A673 (cell line): ENCODE measurements around the gene CDC23. TPM values are rescaled to one million over a fixed set of nuclear protein-coding genes. Genes with fewer than 3 reads are reported as not detected.

Source experiments
- BruUV-seq: library from RNA; stranded (reverse); fragments of 400-500 nt; replicated peaks from 2 replicates; lab custom pipeline; 2021; lab: Mats Ljungman, UMichigan
- CTCF ChIA-PET: fragments of 300-600 bp; sonication (Branson Sonifier 250); formaldehyde crosslinking; loops from one replicate; lab custom pipeline; 2022; ENCODE audit warnings: antibody characterized with exemption; lab: Charles Lee
- POLR2A ChIA-PET: fragments of 300-600 bp; sonication (Branson Sonifier 250); formaldehyde crosslinking; loops from one replicate; lab custom pipeline; 2022; ENCODE audit warnings: antibody characterized with exemption; ENCODE audit not compliant: low non-redundant PET; lab: Charles Lee
- DNase-seq: peaks from one replicate; pipeline ENCODE4 v3.0.0-alpha.2; 2015; ENCODE audit warnings: low spot score
- H3K27ac ChIP-seq: fragments of 200-600 bp; sonication (generic); 2 replicates; pipeline ENCODE4 v1.5.1; 2016; ENCODE audit warnings: mixed run types, low read depth, mild to moderate bottlenecking, mixed read lengths, antibody characterized with exemption, low read length; ENCODE audit not compliant: poor library complexity, severe bottlenecking
- H3K27me3 ChIP-seq: fragments of 200-600 bp; sonication (generic); replicated peaks from 2 replicates; pipeline ENCODE4 v1.6.1; 2017; ENCODE audit warnings: mixed run types, low read depth, mild to moderate bottlenecking, mixed read lengths, antibody characterized with exemption, low read length; ENCODE audit not compliant: insufficient read depth, poor library complexity
- H3K36me3 ChIP-seq: fragments of 200-600 bp; sonication (generic); 2 replicates; pipeline ENCODE4 v1.6.1; 2016; ENCODE audit warnings: mixed run types, mild to moderate bottlenecking, mixed read lengths, antibody characterized with exemption, low read length; ENCODE audit not compliant: insufficient read depth, poor library complexity, severe bottlenecking
- H3K4me1 ChIP-seq: fragments of 200-600 bp; sonication (generic); 2 replicates; pipeline ENCODE4 v1.6.1; 2017; ENCODE audit warnings: mixed run types, mild to moderate bottlenecking, mixed read lengths, antibody characterized with exemption, low read length; ENCODE audit not compliant: insufficient read depth, poor library complexity, severe bottlenecking
- H3K4me3 ChIP-seq: fragments of 200-600 bp; sonication (generic); 2 replicates; pipeline ENCODE4 v1.5.1; 2016; ENCODE audit warnings: low read depth, mixed run types, mild to moderate bottlenecking, mixed read lengths, low read length; ENCODE audit not compliant: poor library complexity, severe bottlenecking
- H3K9me3 ChIP-seq: fragments of 200-600 bp; sonication (generic); 2 replicates; pipeline ENCODE4 v1.6.1; 2016; ENCODE audit warnings: mixed run types, low read depth, mild to moderate bottlenecking, mixed read lengths, antibody characterized with exemption, low read length; ENCODE audit not compliant: poor library complexity, severe bottlenecking
- CTCF ChIP-seq: fragments of 300-800, 200-600 bp; sonication (generic); conservative IDR thresholded peaks from 2 replicates; pipeline ENCODE4 v1.5.1; 2017; ENCODE audit warnings: low read depth, mild to moderate bottlenecking, antibody characterized with exemption, low read length, moderate library complexity, mixed read lengths
- EZH2 ChIP-seq: fragments of 200-600 bp; sonication (generic); IDR thresholded peaks from 2 replicates; pipeline ENCODE4 v1.6.1; 2017; ENCODE audit warnings: borderline replicate concordance, low read depth, mild to moderate bottlenecking, mixed read lengths, antibody characterized with exemption, low read length; ENCODE audit not compliant: poor library complexity, severe bottlenecking
- intact Hi-C: fragments of 100-400 bp; cut with micrococcal nuclease; formaldehyde crosslinking; loops from one replicate; pipeline ENCODE4 v1.10.0; 2022; ENCODE audit not compliant: unreplicated experiment
- total RNA-seq: library from RNA; stranded (reverse); gene quantifications from 2 replicates; pipeline ENCODE4 v1.2.3, GENCODE V29; 2021

Gene CDC23
- total RNA-seq, 1 experiment from 2014 or later = 54.0 TPM

- peaks cover 98% of the 10 kb centered on the region for H3K36me3 ChIP-seq
- POLR2A ChIA-PET = no interaction called here
- BruUV-seq = no TSS peak
These were observed 27.1 kb downstream of the CDC23 start for GRCh38 chr5:138186002-138186447.

GRCh38 chr5:138182808-138183207 is 30.3 kb downstream of the CDC23 start:
- Histone ChIP-seq H3K27me3 (no peaks in the 10 kb centered on the region), H3K4me1 (peaks cover 7% of the 10 kb centered on the region), H3K27ac (no peak overlapping the region), H3K9me3 (no peaks in the 10 kb centered on the region), H3K36me3 (peaks cover 72% of the 10 kb centered on the region), H3K4me3 (no peak overlapping the region)
- ChIA-PET POLR2A (no interaction called here), CTCF (no interaction called here)
- DNase-seq = no peak
- TF ChIP-seq CTCF = no peak
- no peak for TF ChIP-seq EZH2
- BruUV-seq = no TSS peak
- intact Hi-C loops = loop anchor here (5.0 to 10.0 kb wide), 3 partner anchors 102 to 364 kb away; no protein-coding TSS in a partner anchor

More at GRCh38 chr5:138186002-138186447, 27.1 kb downstream of the CDC23 start:
- DNase-seq = no peak
- CTCF ChIA-PET = no interaction called here
- TF ChIP-seq EZH2 (no peak), CTCF (no peak)
- Histone ChIP-seq H3K9me3 (no peaks in the 10 kb centered on the region), H3K27me3 (no peaks in the 10 kb centered on the region), H3K4me1 (no peaks in the 10 kb centered on the region), H3K4me3 (no peak overlapping the region), H3K27ac (no peak overlapping the region)
- intact Hi-C loops = loop anchor here (10.0 kb wide), 1 partner anchor 99 kb away; no protein-coding TSS in a partner anchor

- no peak overlapping the region for H3K27ac ChIP-seq
- TF ChIP-seq EZH2 (no peak), CTCF (no peak)
- no TSS peak for BruUV-seq
- intact Hi-C loops = loop anchor here (2.0 to 10.0 kb wide), 4 partner anchors 104 to 366 kb away; no protein-coding TSS in a partner anchor
- H3K36me3 ChIP-seq = peaks cover 62% of the 10 kb centered on the region
- no peaks in the 10 kb centered on the region for H3K9me3 ChIP-seq
- H3K4me1 ChIP-seq = peaks cover 7% of the 10 kb centered on the region
- POLR2A ChIA-PET = no interaction called here
- CTCF ChIA-PET = no interaction called here
- no peak for DNase-seq
- no peaks in the 10 kb centered on the region for H3K27me3 ChIP-seq
- peak overlapping the region; percentile 71 for H3K4me3 ChIP-seq
These were observed 32.3 kb downstream of the CDC23 start for GRCh38 chr5:138180841-138181240.
